ENCODE measurements around the gene OSBPL10. TPM values are rescaled to one million over a fixed set of nuclear protein-coding genes. Genes with fewer than 3 reads are reported as not detected.
"Not testable (repeated sequence)": the region's sequence is repeated elsewhere in the genome, so short reads cannot be mapped to it uniquely, and the experiment has no call there.

Gene OSBPL10
- total and polyA plus RNA-seq, 4 donors = 3.9 to 33.0 (median 13.1) TPM

DNA sequence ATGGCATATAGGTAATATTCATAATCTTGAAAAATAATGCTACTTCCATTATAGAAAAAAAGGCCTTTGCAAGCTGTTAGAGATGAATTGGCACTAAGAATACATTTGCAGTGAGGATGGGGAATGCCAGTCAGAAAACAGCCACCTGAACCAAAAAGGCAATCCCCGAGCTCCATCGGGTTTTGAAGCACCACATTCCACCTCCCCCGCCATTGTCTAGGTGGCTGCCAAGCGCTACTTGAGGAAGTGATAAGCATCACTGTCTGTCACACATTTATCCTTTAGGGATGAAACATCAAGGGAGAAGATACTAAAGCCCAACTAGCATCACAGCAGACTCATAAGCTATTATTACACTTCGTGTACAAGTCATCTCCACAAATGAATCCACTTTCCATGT, 112.8 kb downstream of the OSBPL10 start:
- H3K4me1 ChIP-seq (ENCODE audit: control insufficient read depth in 5 of 5, insufficient read depth in 5 of 5, low read length in 5 of 5) = peaks cover 0 to 2% (median 0%) of the 10 kb centered on the region in 5 donors
- H3K27ac ChIP-seq (ENCODE audit: low read depth in 1 of 2, low read length in 1 of 2) = no peak overlapping the region
- no peaks in the 10 kb centered on the region for H3K27me3 ChIP-seq (ENCODE audit: control insufficient read depth in 3 of 3, insufficient read depth in 3 of 3, low read length in 2 of 3)
- TF ChIP-seq, protein P1, sequence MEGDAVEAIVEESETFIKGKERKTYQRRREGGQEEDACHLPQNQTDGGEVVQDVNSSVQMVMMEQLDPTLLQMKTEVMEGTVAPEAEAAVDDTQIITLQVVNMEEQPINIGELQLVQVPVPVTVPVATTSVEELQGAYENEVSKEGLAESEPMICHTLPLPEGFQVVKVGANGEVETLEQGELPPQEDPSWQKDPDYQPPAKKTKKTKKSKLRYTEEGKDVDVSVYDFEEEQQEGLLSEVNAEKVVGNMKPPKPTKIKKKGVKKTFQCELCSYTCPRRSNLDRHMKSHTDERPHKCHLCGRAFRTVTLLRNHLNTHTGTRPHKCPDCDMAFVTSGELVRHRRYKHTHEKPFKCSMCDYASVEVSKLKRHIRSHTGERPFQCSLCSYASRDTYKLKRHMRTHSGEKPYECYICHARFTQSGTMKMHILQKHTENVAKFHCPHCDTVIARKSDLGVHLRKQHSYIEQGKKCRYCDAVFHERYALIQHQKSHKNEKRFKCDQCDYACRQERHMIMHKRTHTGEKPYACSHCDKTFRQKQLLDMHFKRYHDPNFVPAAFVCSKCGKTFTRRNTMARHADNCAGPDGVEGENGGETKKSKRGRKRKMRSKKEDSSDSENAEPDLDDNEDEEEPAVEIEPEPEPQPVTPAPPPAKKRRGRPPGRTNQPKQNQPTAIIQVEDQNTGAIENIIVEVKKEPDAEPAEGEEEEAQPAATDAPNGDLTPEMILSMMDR (IDR thresholded peaks at IDR 0.05; ENCODE audit: control extremely low read depth, extremely low read depth) = no peak
- DNase-seq = no peak
- ATAC-seq (ENCODE audit: insufficient read depth, low FRiP score) = no peak
- H3K4me3 ChIP-seq = no peak overlapping the region
- H3K36me3 ChIP-seq (ENCODE audit: control insufficient read depth in 4 of 4, insufficient read depth in 4 of 4, low read length in 4 of 4) = no peaks in the 10 kb centered on the region
- H3K9me3 ChIP-seq (ENCODE audit: control insufficient read depth in 4 of 4, insufficient read depth in 3 of 4, low read length in 3 of 4) = no peaks in the 10 kb centered on the region
- no peak overlapping the region for H3K9ac ChIP-seq (ENCODE audit: insufficient read depth in 1 of 2, low read length in 2 of 2)
- 79 to 83% methylated on average over 5 of the region's 5 CpGs for WGBS, 2 donors

DNA sequence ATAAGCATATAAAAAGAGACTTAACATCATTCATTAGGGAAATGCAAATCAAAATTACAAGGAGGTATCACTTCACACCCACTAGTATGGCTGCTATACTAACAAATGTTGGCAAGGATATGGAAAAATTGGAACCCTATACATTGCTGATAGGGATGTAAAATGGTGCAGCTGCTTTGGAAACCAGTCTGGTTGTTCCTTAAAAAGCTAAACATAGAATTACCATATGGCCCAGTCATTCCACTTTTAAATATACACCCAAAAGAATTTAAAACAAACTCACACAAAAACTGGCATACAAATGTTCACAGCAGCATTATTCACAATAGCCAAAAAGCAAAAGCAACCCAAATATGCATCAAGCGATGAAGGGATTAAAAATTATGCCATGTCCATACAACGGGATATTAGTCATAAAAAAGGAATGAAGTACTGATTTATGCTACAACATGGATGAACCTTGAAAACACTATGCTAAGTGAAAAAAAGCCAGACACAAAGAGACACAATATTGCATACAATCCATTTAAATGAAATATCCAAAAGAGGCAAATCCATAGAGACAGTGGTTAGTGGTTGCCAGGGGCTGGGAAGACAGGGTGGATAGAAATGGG, 118.3 kb downstream of the OSBPL10 start:
- Histone ChIP-seq H3K9ac (ENCODE audit: insufficient read depth in 1 of 2, low read length in 2 of 2) (no peak overlapping the region), H3K36me3 (ENCODE audit: control insufficient read depth in 4 of 4, insufficient read depth in 4 of 4, low read length in 4 of 4) (peaks cover 0 to 5% (median 0%) of the 10 kb centered on the region in 4 donors), H3K27me3 (ENCODE audit: control insufficient read depth in 3 of 3, insufficient read depth in 3 of 3, low read length in 2 of 3) (no peaks in the 10 kb centered on the region), H3K4me1 (ENCODE audit: control insufficient read depth in 5 of 5, insufficient read depth in 5 of 5, low read length in 5 of 5) (peaks cover 0 to 24% (median 5%) of the 10 kb centered on the region in 5 donors), H3K9me3 (ENCODE audit: control insufficient read depth in 4 of 4, insufficient read depth in 3 of 4, low read length in 3 of 4) (no peaks in the 10 kb centered on the region), H3K27ac (ENCODE audit: low read depth in 1 of 2, low read length in 1 of 2) (no peak overlapping the region), H3K4me3 (no peak overlapping the region)
- TF ChIP-seq, protein P1 (IDR thresholded peaks at IDR 0.05; ENCODE audit: control extremely low read depth, extremely low read depth) = no peak
- ATAC-seq (ENCODE audit: insufficient read depth, low FRiP score) = no peak
- peak in 2 of 3 donors; percentile 61 to 67 for DNase-seq
- 94 to 95% methylated on average over 2 of the region's 2 CpGs for WGBS, 2 donors

- WGBS, 2 donors = 76 to 83% methylated on average over 5 of the region's 5 CpGs
- ATAC-seq (ENCODE audit: insufficient read depth, low FRiP score) (no peak), DNase-seq (peak; percentile 59 to 78 (median 77))
- H3K4me1 ChIP-seq (ENCODE audit: control insufficient read depth in 5 of 5, insufficient read depth in 5 of 5, low read length in 5 of 5) = peaks cover 0 to 24% (median 5%) of the 10 kb centered on the region in 5 donors
- no peak overlapping the region for H3K9ac ChIP-seq (ENCODE audit: insufficient read depth in 1 of 2, low read length in 2 of 2)
- H3K36me3 ChIP-seq (ENCODE audit: control insufficient read depth in 4 of 4, insufficient read depth in 4 of 4, low read length in 4 of 4) = peaks cover 0 to 5% (median 0%) of the 10 kb centered on the region in 4 donors
- no peaks in the 10 kb centered on the region for H3K27me3 ChIP-seq (ENCODE audit: control insufficient read depth in 3 of 3, insufficient read depth in 3 of 3, low read length in 2 of 3)
- H3K9me3 ChIP-seq (ENCODE audit: control insufficient read depth in 4 of 4, insufficient read depth in 3 of 4, low read length in 3 of 4) = no peaks in the 10 kb centered on the region
- H3K27ac ChIP-seq (ENCODE audit: low read depth in 1 of 2, low read length in 1 of 2) = no peak overlapping the region
- no peak overlapping the region for H3K4me3 ChIP-seq
- TF ChIP-seq, protein P1 (IDR thresholded peaks at IDR 0.05; ENCODE audit: control extremely low read depth, extremely low read depth) = no peak
Observed at GRCh38 chr3:31861826-31862225, 119.2 kb downstream of the OSBPL10 start.

- H3K27me3 ChIP-seq (ENCODE audit: control insufficient read depth in 3 of 3, insufficient read depth in 3 of 3, low read length in 2 of 3); DNase-seq; H3K9me3 ChIP-seq (ENCODE audit: control insufficient read depth in 4 of 4, insufficient read depth in 3 of 4, low read length in 3 of 4); H3K4me3 ChIP-seq; H3K9ac ChIP-seq (ENCODE audit: insufficient read depth in 1 of 2, low read length in 2 of 2); ATAC-seq (ENCODE audit: insufficient read depth, low FRiP score); H3K27ac ChIP-seq (ENCODE audit: low read depth in 1 of 2, low read length in 1 of 2); H3K36me3 ChIP-seq (ENCODE audit: control insufficient read depth in 4 of 4, insufficient read depth in 4 of 4, low read length in 4 of 4): not testable (repeated sequence)
- 96 to 98% methylated on average over 4 of the region's 4 CpGs for WGBS, 2 donors
- peaks cover 0 to 24% (median 5%) of the 10 kb centered on the region in 5 donors for H3K4me1 ChIP-seq (ENCODE audit: control insufficient read depth in 5 of 5, insufficient read depth in 5 of 5, low read length in 5 of 5)
Observed at GRCh38 chr3:31860642-31861041, 120.4 kb downstream of the OSBPL10 start.
